HCT116 (cell line): ENCODE measurements around the gene PHF11. TPM values are rescaled to one million over a fixed set of nuclear protein-coding genes. Genes with fewer than 3 reads are reported as not detected.

Experiments used
- ATAC-seq: fragments of 200-7000 bp; cut with Tn5 transposase; 2 replicates; pipeline ENCODE4 v1.9.1; 2020; ENCODE audit warnings: mild to moderate bottlenecking, moderate library complexity
- BruUV-seq: library from RNA; stranded (reverse); fragments of 400-500 nt; replicated peaks from 2 replicates; lab custom pipeline; 2021; lab: Mats Ljungman, UMichigan
- CTCF ChIA-PET: fragments of 300-600 bp; sonication (Branson Sonifier 250); formaldehyde crosslinking; loops from one replicate; lab custom pipeline; 2021; ENCODE audit warnings: antibody characterized with exemption; lab: Charles Lee
- POLR2A ChIA-PET: fragments of 300-600, 350-600 bp; sonication (Branson Sonifier 250); formaldehyde crosslinking; loops from one replicate; lab custom pipeline; 2021; ENCODE audit warnings: antibody characterized with exemption; lab: Charles Lee
- RAD21 ChIA-PET, 2 experiments: fragments of 300-600 bp; sonication (Branson Sonifier 250); formaldehyde crosslinking; loops; one replicate each; lab custom pipeline; 2023; ENCODE audit warnings: low total read pairs in 2 of 2; ENCODE audit not compliant: uncharacterized antibody in 2 of 2, unreplicated experiment in 2 of 2, low non-redundant PET in 1 of 2; lab: Charles Lee
- DNase-seq: peaks from one replicate; pipeline ENCODE4 v3.0.0-alpha.2; 2010; ENCODE audit warnings: low read depth, low spot score
- H2AFZ ChIP-seq: fragments of 200-600 bp; shearing (Covaris generic), sonication (generic); 2 replicates; pipeline ENCODE4 v1.6.1; 2017; ENCODE audit warnings: low read depth, mixed run types, mixed read lengths, antibody characterized with exemption, low read length; ENCODE audit not compliant: poor library complexity, severe bottlenecking
- H3K27ac ChIP-seq: 2 replicates; pipeline ENCODE4 v1.5.1; 2012; ENCODE audit warnings: low read depth, low read length
- H3K27me3 ChIP-seq: fragments of 200-600 bp; sonication (generic); 2 replicates; pipeline ENCODE4 v1.6.1; 2016; ENCODE audit warnings: mixed run types, low read length, mixed read lengths; ENCODE audit not compliant: insufficient read depth
- H3K36me3 ChIP-seq, 2 experiments: fragments of 200-500 bp in 1 of 2; fragments of 200-600 bp in 1 of 2; sonication (Bioruptor generic) in 1 of 2; sonication (generic) in 1 of 2; 2 replicates each; pipeline versions ENCODE4 v1.5.1 to v1.6.1; 2014 to 2016; ENCODE audit warnings: low read length in 2 of 2, inconsistent platforms in 1 of 2, mixed read lengths in 1 of 2, mixed run types in 1 of 2; ENCODE audit not compliant: insufficient read depth in 2 of 2, control insufficient read depth in 1 of 2
- H3K4me1 ChIP-seq, 2 experiments: fragments of 200-600 bp in 1 of 2; sonication (generic) in 1 of 2; 2 replicates each; pipeline versions ENCODE4 v1.5.1 to v1.6.1; 2012 to 2017; ENCODE audit warnings: low read length in 2 of 2, inconsistent platforms in 1 of 2, mild to moderate bottlenecking in 1 of 2, mixed read lengths in 1 of 2, mixed run types in 1 of 2, moderate library complexity in 1 of 2; ENCODE audit not compliant: insufficient read depth in 2 of 2, control insufficient read depth in 1 of 2
- H3K4me2 ChIP-seq: fragments of 200-600 bp; sonication (generic); 2 replicates; pipeline ENCODE4 v1.6.1; 2017; ENCODE audit warnings: mixed run types, low read length, mixed read lengths
- H3K4me3 ChIP-seq, 2 experiments: fragments of 200-600 bp in 1 of 2; sonication (generic) in 1 of 2; replicated peaks in 1 of 2; 2 replicates each; pipeline ENCODE4 v1.5.1; 2011 to 2016; ENCODE audit warnings: low read length in 2 of 2, control low read depth in 1 of 2, low read depth in 1 of 2, mild to moderate bottlenecking in 1 of 2, mixed read lengths in 1 of 2, mixed run types in 1 of 2
- H3K79me2 ChIP-seq: fragments of 200-600 bp; sonication (generic); 2 replicates; pipeline ENCODE4 v1.6.1; 2017; ENCODE audit warnings: mild to moderate bottlenecking, mixed run types, low read length, moderate library complexity, mixed read lengths; ENCODE audit not compliant: insufficient read depth
- H3K9ac ChIP-seq: fragments of 200-600 bp; sonication (generic); 2 replicates; pipeline ENCODE4 v1.6.1; 2016; ENCODE audit warnings: low read length, mixed read lengths
- H3K9me2 ChIP-seq: fragments of 200-600 bp; sonication (generic), shearing (Covaris generic); 2 replicates; pipeline ENCODE4 v1.6.1; 2017; ENCODE audit warnings: mixed run types, mild to moderate bottlenecking, moderate library complexity; ENCODE audit not compliant: insufficient read depth
- H3K9me3 ChIP-seq, 2 experiments: fragments of 200-500 bp in 1 of 2; fragments of 200-600 bp in 1 of 2; sonication (Bioruptor generic) in 1 of 2; sonication (generic) in 1 of 2; 2 replicates each; pipeline ENCODE4 v1.6.1; 2014 to 2017; ENCODE audit warnings: low read length in 2 of 2, mixed read lengths in 2 of 2, inconsistent platforms in 1 of 2, low read depth in 1 of 2, mild to moderate bottlenecking in 1 of 2, mixed run types in 1 of 2, moderate library complexity in 1 of 2; ENCODE audit not compliant: control insufficient read depth in 1 of 2, insufficient read depth in 1 of 2
- H4K20me1 ChIP-seq: fragments of 200-600 bp; sonication (generic), shearing (Covaris generic); 2 replicates; pipeline ENCODE4 v1.6.1; 2017; ENCODE audit warnings: mixed run types, mild to moderate bottlenecking, moderate library complexity; ENCODE audit not compliant: insufficient read depth
- ATF3 ChIP-seq: IDR thresholded peaks from 2 replicates; pipeline ENCODE4 v1.6.1; 2012
- CBX3 ChIP-seq: IDR thresholded peaks from 2 replicates; pipeline ENCODE4 v1.6.1; 2012; ENCODE audit warnings: low read depth
- CEBPB ChIP-seq: IDR thresholded peaks from 2 replicates; pipeline ENCODE4 v1.6.1; 2012; ENCODE audit warnings: low read depth
- CTCF ChIP-seq, 3 experiments: fragments of 200-600 bp in 1 of 3; sonication (generic) in 1 of 3; IDR thresholded peaks in 2 of 3; conservative IDR thresholded peaks in 1 of 3; 2 replicates each; pipeline ENCODE4 v1.5.1; 2012 to 2017; ENCODE audit warnings: low read depth in 2 of 3, low read length in 2 of 3, antibody characterized with exemption in 1 of 3, borderline replicate concordance in 1 of 3, control low read depth in 1 of 3, mild to moderate bottlenecking in 1 of 3, mixed read lengths in 1 of 3, mixed run types in 1 of 3, moderate library complexity in 1 of 3; ENCODE audit not compliant: insufficient read depth in 1 of 3
- ELF1 ChIP-seq: IDR thresholded peaks from 2 replicates; pipeline ENCODE4 v1.6.1; 2012; ENCODE audit warnings: low read depth, borderline replicate concordance
- EZH2 ChIP-seq: fragments of 200-600 bp; sonication (generic); IDR thresholded peaks from 2 replicates; pipeline ENCODE4 v1.6.1; 2017; ENCODE audit warnings: antibody characterized with exemption, mixed run types
- EZH2phosphoT487 ChIP-seq: fragments of 200-600 bp; IDR thresholded peaks from 2 replicates; pipeline ENCODE4 v1.6.1; 2018; ENCODE audit warnings: antibody characterized with exemption, borderline replicate concordance
- FOSL1 ChIP-seq: IDR thresholded peaks from 2 replicates; pipeline ENCODE4 v1.6.1; 2012; ENCODE audit warnings: low read depth
- JUND ChIP-seq: IDR thresholded peaks from 2 replicates; pipeline ENCODE4 v1.6.1; 2012
- MAX ChIP-seq: IDR thresholded peaks from 2 replicates; pipeline ENCODE4 v1.6.1; 2012
- POLR2A ChIP-seq: IDR thresholded peaks from 2 replicates; pipeline ENCODE4 v1.7.0; 2011; ENCODE audit warnings: borderline replicate concordance; ENCODE audit not compliant: insufficient read depth, insufficient read length; ENCODE audit errors: extremely low read depth
- RAD21 ChIP-seq: IDR thresholded peaks from 2 replicates; pipeline ENCODE4 v1.6.1; 2012; ENCODE audit warnings: low read depth, mild to moderate bottlenecking
- SIN3A ChIP-seq: IDR thresholded peaks from 2 replicates; pipeline ENCODE4 v1.6.1; 2012; ENCODE audit warnings: low read depth
- SRF ChIP-seq: IDR thresholded peaks from 2 replicates; pipeline ENCODE4 v1.6.1; 2012; ENCODE audit warnings: low read depth
- TCF7L2 ChIP-seq: IDR thresholded peaks from 2 replicates; pipeline ENCODE4 v1.7.0; 2011; ENCODE audit warnings: borderline replicate concordance, inconsistent platforms; ENCODE audit not compliant: insufficient read depth, insufficient read length; ENCODE audit errors: extremely low read depth
- ZBTB33 ChIP-seq: IDR thresholded peaks from 2 replicates; pipeline ENCODE4 v1.6.1; 2011; ENCODE audit warnings: mild to moderate bottlenecking, low read length, moderate library complexity; ENCODE audit not compliant: insufficient replicate concordance; ENCODE audit errors: extremely low read depth
- ZFX ChIP-seq: fragments of 450-650 bp; IDR thresholded peaks from 2 replicates; pipeline ENCODE4 v1.6.1; 2017
- ZNF274 ChIP-seq: fragments of 200-500 bp; sonication (Bioruptor generic); IDR thresholded peaks from 2 replicates; pipeline ENCODE4 v1.6.1; 2014; ENCODE audit warnings: mild to moderate bottlenecking, low read depth, low read length, inconsistent platforms
- intact Hi-C: fragments of 100-400 bp; cut with micrococcal nuclease; formaldehyde crosslinking; loops from 2 replicates; pipeline ENCODE4 v1.10.0; 2022
- total RNA-seq: library from RNA; stranded (reverse); gene quantifications from one replicate; pipeline ENCODE4 v1.2.1, GENCODE V29; 2021; ENCODE audit not compliant: unreplicated experiment

The PHF11 gene
- total RNA-seq, 1 experiment from 2014 or later: 12.1 TPM

GRCh38 chr13:49540552-49540951 is 44.8 kb downstream of the PHF11 start:
- ChIA-PET RAD21 (no interaction called here), POLR2A (no interaction called here), CTCF (no interaction called here)
- Histone ChIP-seq H3K36me3 (peaks cover 0 to 18% of the 10 kb centered on the region in 2 experiments; a peak in 2 of 4 replicates), H3K4me2 (no peak overlapping the region), H3K9ac (no peak overlapping the region), H3K9me3 (no peaks in the 10 kb centered on the region), H3K4me1 (no peaks in the 10 kb centered on the region), H3K27ac (no peak overlapping the region), H2AFZ (no peak overlapping the region), H3K4me3 (no peak overlapping the region), H4K20me1 (no peaks in the 10 kb centered on the region), H3K9me2 (no peaks in the 10 kb centered on the region), H3K27me3 (no peaks in the 10 kb centered on the region), H3K79me2 (no peaks in the 10 kb centered on the region)
- ATAC-seq (no peak), DNase-seq (no peak)
- BruUV-seq: no TSS peak
- no peak for TF ChIP-seq ELF1
- no peak for TF ChIP-seq SRF
- TF ChIP-seq CBX3: no peak
- no peak for TF ChIP-seq EZH2
- TF ChIP-seq ATF3: no peak
- no peak for TF ChIP-seq FOSL1
- no peak for TF ChIP-seq MAX
- no peak for TF ChIP-seq JUND
- intact Hi-C loops: no loop called here

GRCh38 chr13:49543656-49544055 is 47.9 kb downstream of the PHF11 start:
- H3K9me2 ChIP-seq: no peaks in the 10 kb centered on the region
- POLR2A ChIA-PET: no interaction called here
- H3K36me3 ChIP-seq: peaks cover 0 to 21% of the 10 kb centered on the region in 2 experiments; a peak in 2 of 4 replicates
- no peak overlapping the region for H3K4me2 ChIP-seq
- ATAC-seq: no peak
- RAD21 ChIA-PET: no interaction called here
- H4K20me1 ChIP-seq: no peaks in the 10 kb centered on the region
- no peaks in the 10 kb centered on the region for H3K79me2 ChIP-seq
- H3K27me3 ChIP-seq: no peaks in the 10 kb centered on the region
- intact Hi-C loops: no loop called here
- no peaks in the 10 kb centered on the region for H3K9me3 ChIP-seq
- DNase-seq: no peak
- H3K27ac ChIP-seq: no peak overlapping the region
- H2AFZ ChIP-seq: no peak overlapping the region
- CTCF ChIA-PET: no interaction called here
- H3K4me1 ChIP-seq: no peaks in the 10 kb centered on the region
- no TSS peak for BruUV-seq
- no peak overlapping the region for H3K4me3 ChIP-seq
- no peak overlapping the region for H3K9ac ChIP-seq
- TF ChIP-seq POLR2A (no peak), EZH2 (no peak), CEBPB (no peak), TCF7L2 (no peak), SRF (no peak), ZNF274 (no peak), ZFX (no peak), FOSL1 (no peak), MAX (no peak), ZBTB33 (no peak), RAD21 (no peak), ATF3 (no peak), SIN3A (no peak), CTCF (IDR thresholded peaks at IDR 0.05 in 2 of 3, conservative IDR thresholded peaks at IDR 0.05 in 1 of 3; ENCODE audit: borderline replicate concordance in 1 of 3, insufficient read depth in 1 of 3, low read depth in 2 of 3, low read length in 2 of 3) (no peak), EZH2phosphoT487 (no peak)
